OCI-LY1 (cell line): Measurements from ENCODE around the gene TXNRD2.

ENCODE experiments used
- EZH2 ChIP-seq: fragments of 200-600 bp; sonication (generic), shearing (Covaris generic); IDR thresholded peaks from 2 replicates; pipeline ENCODE4 v1.8.0; 2017; ENCODE audit warnings: borderline replicate concordance, mixed run types, mild to moderate bottlenecking, antibody characterized with exemption, low read length, moderate library complexity, mixed read lengths
- TF ChIP-seq, protein P1 (sequence below): fragments of 200-600 bp; sonication (generic), shearing (Covaris generic); IDR thresholded peaks from 2 replicates; pipeline ENCODE4 v1.5.1; 2017; ENCODE audit warnings: mild to moderate bottlenecking, antibody characterized with exemption, low read length, moderate library complexity, mixed read lengths

DNA sequence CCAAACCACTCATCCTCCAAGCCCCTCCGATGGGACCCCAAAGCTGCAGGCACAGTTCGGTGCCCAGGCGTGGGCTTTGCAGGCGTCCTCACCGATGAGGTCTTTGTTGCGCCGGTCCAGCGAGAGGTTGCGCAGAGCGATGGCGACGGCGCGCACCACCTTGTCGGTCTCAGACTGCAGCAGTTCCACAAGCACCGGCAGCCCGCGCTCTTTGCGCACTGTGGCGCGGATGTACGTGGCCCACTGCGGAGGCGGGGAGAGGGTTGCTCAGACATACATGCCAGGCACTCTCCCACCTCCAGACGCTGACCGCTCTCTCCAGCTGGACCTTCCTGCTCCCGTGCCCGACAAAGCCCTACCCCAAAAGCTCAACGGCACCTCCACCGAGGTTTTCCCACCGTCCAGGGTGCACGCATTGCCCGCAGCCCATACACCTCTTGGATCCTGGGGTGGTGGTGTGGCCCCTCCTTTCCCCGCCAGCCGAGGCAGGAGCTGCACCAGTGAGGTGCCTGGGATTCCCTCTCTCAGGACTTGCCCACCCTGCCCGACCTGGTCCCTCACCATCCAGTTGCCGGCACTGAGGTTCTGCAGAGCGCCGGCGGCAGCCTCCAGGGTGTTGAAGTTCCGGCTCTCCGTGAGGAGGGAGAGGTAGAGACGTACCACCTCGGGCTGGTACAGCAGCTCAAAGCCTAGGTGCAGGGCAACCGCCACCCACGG, 32.1 kb upstream of the TXNRD2 start:
- TF ChIP-seq, protein P1, sequence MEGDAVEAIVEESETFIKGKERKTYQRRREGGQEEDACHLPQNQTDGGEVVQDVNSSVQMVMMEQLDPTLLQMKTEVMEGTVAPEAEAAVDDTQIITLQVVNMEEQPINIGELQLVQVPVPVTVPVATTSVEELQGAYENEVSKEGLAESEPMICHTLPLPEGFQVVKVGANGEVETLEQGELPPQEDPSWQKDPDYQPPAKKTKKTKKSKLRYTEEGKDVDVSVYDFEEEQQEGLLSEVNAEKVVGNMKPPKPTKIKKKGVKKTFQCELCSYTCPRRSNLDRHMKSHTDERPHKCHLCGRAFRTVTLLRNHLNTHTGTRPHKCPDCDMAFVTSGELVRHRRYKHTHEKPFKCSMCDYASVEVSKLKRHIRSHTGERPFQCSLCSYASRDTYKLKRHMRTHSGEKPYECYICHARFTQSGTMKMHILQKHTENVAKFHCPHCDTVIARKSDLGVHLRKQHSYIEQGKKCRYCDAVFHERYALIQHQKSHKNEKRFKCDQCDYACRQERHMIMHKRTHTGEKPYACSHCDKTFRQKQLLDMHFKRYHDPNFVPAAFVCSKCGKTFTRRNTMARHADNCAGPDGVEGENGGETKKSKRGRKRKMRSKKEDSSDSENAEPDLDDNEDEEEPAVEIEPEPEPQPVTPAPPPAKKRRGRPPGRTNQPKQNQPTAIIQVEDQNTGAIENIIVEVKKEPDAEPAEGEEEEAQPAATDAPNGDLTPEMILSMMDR: no peak
- no peak for TF ChIP-seq EZH2
